GM21515 (cell line): ENCODE results near the gene APOBEC3H.

Experiments
- ATAC-seq: cut with Tn5 transposase; IDR thresholded peaks from one replicate; pipeline ENCODE4 v1.9.1; 2021; ENCODE audit not compliant: unreplicated experiment

Gene APOBEC3H

DNA sequence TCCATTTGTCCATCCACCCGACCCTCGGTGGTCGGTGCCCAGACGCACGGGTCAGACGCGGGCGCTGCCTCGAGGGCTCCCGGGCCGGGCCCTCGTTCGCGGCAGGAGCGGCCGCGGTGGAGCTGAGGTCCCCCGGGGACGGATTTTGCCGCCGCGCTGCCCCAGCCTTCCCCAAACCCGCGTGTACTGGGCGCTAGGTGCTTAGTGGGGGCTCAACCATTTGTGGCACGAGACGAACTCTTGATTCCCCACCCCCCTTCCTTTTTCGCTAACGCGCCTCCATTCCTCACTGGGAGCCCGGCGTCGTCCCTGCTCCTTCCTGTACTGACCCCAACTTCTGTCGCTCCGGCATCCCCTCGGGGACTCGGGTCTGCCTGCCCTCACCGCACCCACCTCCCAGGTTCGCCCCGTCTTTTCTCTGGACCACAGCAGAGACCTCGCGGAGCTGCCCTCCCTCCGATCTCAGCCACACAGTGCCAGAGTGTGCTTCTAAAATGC, 56.2 kb downstream of the APOBEC3H start:
- no peak for ATAC-seq
